H1 (cell line): ENCODE results near the gene MAGI2. TPM values are rescaled to one million over a fixed set of nuclear protein-coding genes. Genes with fewer than 3 reads are reported as not detected.

Experiments
- BCL11A ChIP-seq, 2 experiments: IDR thresholded peaks; one replicate each; pipeline ENCODE4 v1.6.1; 2011; ENCODE audit warnings: low read depth in 2 of 2, low read length in 2 of 2, mild to moderate bottlenecking in 2 of 2
- GABPA ChIP-seq: IDR thresholded peaks from 2 replicates; pipeline ENCODE4 v1.6.1; 2011; ENCODE audit warnings: mild to moderate bottlenecking, low read length, moderate library complexity, borderline replicate concordance; ENCODE audit not compliant: insufficient read depth
- HDAC6 ChIP-seq: IDR thresholded peaks from one replicate; pipeline ENCODE4 v1.7.1; 2012; ENCODE audit warnings: low read depth, mild to moderate bottlenecking, inconsistent platforms, low read length, moderate library complexity
- JUN ChIP-seq: IDR thresholded peaks from 2 replicates; pipeline ENCODE4 v1.6.1; 2011; ENCODE audit warnings: low read depth, mild to moderate bottlenecking, improper control_type of control experiment, low read length
- JUND ChIP-seq: IDR thresholded peaks from 2 replicates; pipeline ENCODE4 v1.6.1; 2011; ENCODE audit warnings: mild to moderate bottlenecking, improper control_type of control experiment, low read length
- RAD21 ChIP-seq, 2 experiments: IDR thresholded peaks in 1 of 2; conservative IDR thresholded peaks in 1 of 2; 2 replicates each; pipeline ENCODE4 v1.6.1; 2011; ENCODE audit warnings: low read depth in 2 of 2, low read length in 2 of 2, improper control_type of control experiment in 1 of 2, inconsistent platforms in 1 of 2, mild to moderate bottlenecking in 1 of 2, moderate library complexity in 1 of 2
- RBBP5 ChIP-seq: IDR thresholded peaks from 2 replicates; pipeline ENCODE4 v1.7.1; 2012; ENCODE audit warnings: low read depth, mild to moderate bottlenecking, inconsistent platforms, low read length, moderate library complexity, borderline replicate concordance
- RNF2 ChIP-seq: fragments of 200-900, 300-1000 bp; sonication (generic); IDR thresholded peaks from 2 replicates; pipeline ENCODE4 v1.7.1; 2016; ENCODE audit warnings: borderline replicate concordance, low read depth, mild to moderate bottlenecking, antibody characterized with exemption, low read length; ENCODE audit not compliant: poor library complexity, severe bottlenecking; ENCODE audit errors: missing control alignments
- SP2 ChIP-seq: IDR thresholded peaks from 2 replicates; pipeline ENCODE4 v1.6.1; 2012; ENCODE audit warnings: mild to moderate bottlenecking, low read length, inconsistent platforms
- TAF1 ChIP-seq: IDR thresholded peaks from 2 replicates; pipeline ENCODE4 v1.6.1; 2011; ENCODE audit warnings: mild to moderate bottlenecking, low read depth, low read length
- polyA plus RNA-seq, 7 experiments: library from polyadenylated mRNA; depleted of rRNA in 3 of 7; stranded (reverse) in 5 of 7; unstranded in 2 of 7; fragments of >200 nt in 5 of 7; fragments of 200-250 nt in 2 of 7; gene quantifications; 1 replicate in 5 of 7; 2 replicates in 1 of 7; 4 replicates in 1 of 7; pipeline versions ENCODE4 v1.2.1 to v1.2.3, GENCODE V29; 2011 to 2013; ENCODE audit warnings: missing spikeins in 2 of 7, mixed read lengths in 2 of 7
- total RNA-seq: library from RNA; stranded (reverse); fragmentation: NEBNext Ultra II Directional; extraction: Animal tissue kit (Norgen Biotek cat#: 25700); gene quantifications from 2 replicates; pipeline ENCODE4 v1.2.1, GENCODE V29; 2021

The MAGI2 gene
- total and polyA plus RNA-seq, 2 of the 8 experiments (the other 6 are each of a cell fraction or from before 2014, with no cell fraction given) = 6.0 to 27.3 TPM

DNA sequence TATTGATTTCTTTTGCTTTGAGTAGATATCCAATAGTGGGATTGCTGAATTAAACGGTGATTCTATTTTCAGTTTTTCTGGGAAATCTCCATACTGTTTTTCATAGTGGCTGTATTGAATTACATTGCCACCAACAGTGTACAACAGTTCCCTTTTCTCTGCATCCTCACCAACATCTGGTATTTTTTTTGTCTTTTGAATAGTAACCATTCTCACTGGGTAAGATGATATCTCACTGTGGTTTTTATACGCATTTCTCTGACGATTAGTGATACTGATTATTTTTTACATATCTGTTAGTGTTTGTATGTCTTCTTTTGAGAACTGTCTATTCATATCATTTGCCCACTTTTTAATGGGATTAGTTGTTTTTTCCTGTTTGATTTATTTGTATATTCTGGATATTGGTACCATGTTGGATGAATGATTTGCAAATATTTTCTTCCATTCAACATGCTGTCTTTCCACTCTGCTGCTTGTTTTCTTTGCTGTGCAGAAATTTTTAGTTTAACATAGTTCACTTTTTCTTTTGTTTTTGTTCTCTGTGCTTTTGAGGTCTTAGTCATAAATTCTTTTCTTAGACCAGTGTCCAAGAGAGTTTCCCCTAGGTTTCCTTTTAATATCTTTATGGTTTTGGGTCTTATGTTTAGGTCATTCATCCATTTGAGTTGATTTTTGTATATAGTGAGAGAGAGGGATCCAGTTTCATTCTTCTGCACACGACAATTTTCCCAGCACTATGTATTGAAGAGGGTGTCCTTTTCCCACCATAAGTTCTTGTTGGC is 1070.2 kb downstream of the MAGI2 start (continued):
- TF ChIP-seq HDAC6 (no peak), JUN (no peak), JUND (no peak), TAF1 (no peak), GABPA (no peak), SP2 (no peak), RNF2 (no peak), RBBP5 (no peak), BCL11A (IDR thresholded peaks at IDR 0.05; ENCODE audit: low read depth in 2 of 2, low read length in 2 of 2) (no peak), RAD21 (IDR thresholded peaks at IDR 0.05 in 1 of 2, conservative IDR thresholded peaks at IDR 0.05 in 1 of 2; ENCODE audit: low read depth in 2 of 2, low read length in 2 of 2) (no peak)
